HG02763 (cell line): ENCODE measurements around the gene FCGR3A.
"Not testable (repeated sequence)": the region's sequence is repeated elsewhere in the genome, so short reads cannot be mapped to it uniquely, and the experiment has no call there.

ENCODE experiments used
- ATAC-seq: cut with Tn5 transposase; IDR thresholded peaks from one replicate; pipeline ENCODE4 v1.9.1; 2021; ENCODE audit warnings: mild to moderate bottlenecking, moderate library complexity; ENCODE audit not compliant: unreplicated experiment

FCGR3A gene

DNA sequence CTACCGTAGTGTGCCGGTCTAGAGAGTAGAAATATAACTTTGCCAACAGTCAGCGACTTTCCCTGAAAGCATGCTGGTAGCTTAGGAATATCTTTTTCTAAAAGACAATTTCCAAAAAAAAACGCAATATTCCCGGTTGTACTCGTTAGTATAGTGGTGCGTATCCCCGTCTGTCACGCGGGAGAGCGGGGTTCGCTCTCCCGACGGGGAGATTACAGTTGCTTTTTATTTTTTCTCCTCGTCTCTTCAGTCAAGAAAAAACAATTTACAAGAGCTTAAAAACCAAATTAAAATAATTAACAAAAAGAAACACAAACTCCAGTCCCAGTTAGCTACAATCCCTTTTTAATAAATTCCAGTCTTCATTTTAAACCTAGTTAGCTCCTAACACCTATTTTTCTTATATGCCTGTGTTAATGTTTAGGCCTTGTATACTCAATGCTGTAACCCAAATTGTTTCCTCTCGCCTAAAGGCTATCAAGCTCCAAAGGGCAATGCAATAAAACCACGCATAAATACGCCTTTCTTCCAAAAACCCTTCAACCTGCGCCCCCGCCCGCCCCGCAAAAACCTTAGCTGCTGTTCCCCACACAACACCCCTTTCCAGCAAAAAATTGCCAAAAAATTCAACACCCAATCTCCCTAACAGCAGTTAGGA is 17.5 kb downstream of the FCGR3A start:
- ATAC-seq: no peak

DNA sequence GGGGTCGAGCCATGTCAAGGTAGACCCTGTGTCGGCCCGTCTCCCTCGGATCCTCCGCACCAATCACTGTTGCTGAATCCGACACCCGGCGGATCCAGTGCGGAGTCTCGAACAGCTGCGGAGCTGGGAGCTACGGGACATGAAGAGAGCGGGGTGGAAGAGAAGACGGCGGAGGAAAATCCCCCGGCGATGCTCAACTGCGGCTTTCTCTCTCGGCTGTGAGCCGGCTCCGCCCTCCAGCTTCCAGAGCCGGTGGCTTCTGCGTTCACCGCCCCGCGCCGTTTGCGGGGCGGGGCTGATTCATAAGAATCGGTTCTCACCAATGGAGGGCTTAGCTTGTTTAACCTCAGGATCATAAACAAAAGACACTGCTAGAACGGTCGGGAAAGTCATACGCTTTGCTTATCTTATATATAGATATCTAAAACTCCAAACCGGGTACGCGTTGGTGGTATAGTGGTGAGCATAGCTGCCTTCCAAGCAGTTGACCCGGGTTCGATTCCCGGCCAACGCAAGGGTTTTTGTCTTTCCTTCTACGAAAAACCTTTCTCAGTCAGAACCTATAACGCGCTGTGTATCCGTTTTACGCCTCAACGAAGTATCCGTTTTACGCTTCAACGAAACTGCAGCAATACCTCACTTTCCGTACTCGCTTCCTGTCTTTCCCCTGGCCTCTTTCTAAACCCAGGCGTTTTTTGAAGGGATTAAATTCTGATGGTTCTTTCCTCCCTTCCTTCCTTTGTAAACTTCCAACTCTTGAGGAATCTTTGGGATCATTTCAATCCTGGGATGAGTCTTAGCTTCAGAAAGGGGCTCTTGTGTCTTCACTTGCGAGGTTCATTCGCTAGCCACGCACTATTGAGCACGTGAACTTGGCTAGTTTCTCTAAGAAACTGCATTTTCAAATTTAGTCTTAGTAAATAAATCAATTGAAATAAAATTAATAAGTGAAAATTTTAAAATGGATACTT is 18.7 kb downstream of the FCGR3A start:
- ATAC-seq: peak; percentile 65

GRCh38 chr1:161530158-161530557 is 19.5 kb downstream of the FCGR3A start:
- peak; percentile 32 for ATAC-seq

GRCh38 chr1:161529463-161530104 is 20.0 kb downstream of the FCGR3A start:
- not testable (repeated sequence) for ATAC-seq

- ATAC-seq: not testable (repeated sequence)
Observed at GRCh38 chr1:161528550-161528949, 21.1 kb downstream of the FCGR3A start.

DNA sequence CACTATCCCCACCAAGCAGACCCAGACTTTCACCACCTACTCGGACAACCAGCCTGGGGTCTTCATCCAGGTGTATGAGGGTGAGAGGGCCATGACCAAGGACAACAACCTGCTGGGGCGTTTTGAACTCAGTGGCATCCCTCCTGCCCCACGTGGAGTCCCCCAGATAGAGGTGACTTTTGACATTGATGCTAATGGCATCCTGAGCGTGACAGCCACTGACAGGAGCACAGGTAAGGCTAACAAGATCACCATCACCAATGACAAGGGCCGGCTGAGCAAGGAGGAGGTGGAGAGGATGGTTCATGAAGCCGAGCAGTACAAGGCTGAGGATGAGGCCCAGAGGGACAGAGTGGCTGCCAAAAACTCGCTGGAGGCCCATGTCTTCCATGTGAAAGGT is 23.7 kb downstream of the FCGR3A start:
- ATAC-seq: not testable (repeated sequence)

DNA sequence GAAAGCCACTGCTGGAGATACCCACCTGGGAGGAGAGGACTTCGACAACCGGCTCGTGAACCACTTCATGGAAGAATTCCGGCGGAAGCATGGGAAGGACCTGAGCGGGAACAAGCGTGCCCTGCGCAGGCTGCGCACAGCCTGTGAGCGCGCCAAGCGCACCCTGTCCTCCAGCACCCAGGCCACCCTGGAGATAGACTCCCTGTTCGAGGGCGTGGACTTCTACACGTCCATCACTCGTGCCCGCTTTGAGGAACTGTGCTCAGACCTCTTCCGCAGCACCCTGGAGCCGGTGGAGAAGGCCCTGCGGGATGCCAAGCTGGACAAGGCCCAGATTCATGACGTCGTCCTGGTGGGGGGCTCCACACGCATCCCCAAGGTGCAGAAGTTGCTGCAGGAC is 24.3 kb downstream of the FCGR3A start:
- not testable (repeated sequence) for ATAC-seq

DNA sequence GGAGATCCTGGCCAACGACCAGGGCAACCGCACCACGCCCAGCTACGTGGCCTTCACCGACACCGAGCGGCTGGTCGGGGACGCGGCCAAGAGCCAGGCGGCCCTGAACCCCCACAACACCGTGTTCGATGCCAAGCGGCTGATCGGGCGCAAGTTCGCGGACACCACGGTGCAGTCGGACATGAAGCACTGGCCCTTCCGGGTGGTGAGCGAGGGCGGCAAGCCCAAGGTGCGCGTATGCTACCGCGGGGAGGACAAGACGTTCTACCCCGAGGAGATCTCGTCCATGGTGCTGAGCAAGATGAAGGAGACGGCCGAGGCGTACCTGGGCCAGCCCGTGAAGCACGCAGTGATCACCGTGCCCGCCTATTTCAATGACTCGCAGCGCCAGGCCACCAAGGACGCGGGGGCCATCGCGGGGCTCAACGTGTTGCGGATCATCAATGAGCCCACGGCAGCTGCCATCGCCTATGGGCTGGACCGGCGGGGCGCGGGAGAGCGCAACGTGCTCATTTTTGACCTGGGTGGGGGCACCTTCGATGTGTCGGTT is 24.8 kb downstream of the FCGR3A start:
- peak; percentile 10 for ATAC-seq

DNA sequence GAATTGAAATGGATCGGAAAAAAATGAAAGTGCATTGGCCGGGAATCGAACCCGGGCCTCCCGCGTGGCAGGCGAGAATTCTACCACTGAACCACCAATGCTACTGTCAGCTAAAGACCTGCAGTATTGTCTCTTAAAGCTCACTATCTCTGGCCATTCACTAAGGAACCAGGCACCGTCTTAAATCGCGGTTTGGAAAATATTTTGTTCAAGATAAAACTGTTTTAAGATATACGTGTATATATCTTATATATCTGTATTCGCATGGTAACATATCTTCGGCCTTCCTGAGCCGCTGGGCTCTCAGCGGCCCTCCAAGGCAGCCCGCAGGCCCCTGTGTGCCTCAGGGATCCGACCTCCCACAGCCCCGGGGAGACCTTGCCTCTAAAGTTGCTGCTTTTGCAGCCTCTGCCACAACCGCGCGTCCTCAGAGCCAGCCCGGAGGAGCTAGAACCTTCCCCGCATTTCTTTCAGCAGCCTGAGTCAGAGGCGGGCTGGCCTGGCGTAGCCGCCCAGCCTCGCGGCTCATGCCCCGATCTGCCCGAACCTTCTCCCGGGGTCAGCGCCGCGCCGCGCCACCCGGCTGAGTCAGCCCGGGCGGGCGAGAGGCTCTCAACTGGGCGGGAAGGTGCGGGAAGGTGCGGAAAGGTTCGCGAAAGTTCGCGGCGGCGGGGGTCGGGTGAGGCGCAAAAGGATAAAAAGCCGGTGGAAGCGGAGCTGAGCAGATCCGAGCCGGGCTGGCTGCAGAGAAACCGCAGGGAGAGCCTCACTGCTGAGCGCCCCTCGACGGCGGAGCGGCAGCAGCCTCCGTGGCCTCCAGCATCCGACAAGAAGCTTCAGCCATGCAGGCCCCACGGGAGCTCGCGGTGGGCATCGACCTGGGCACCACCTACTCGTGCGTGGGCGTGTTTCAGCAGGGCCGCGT is 25.5 kb downstream of the FCGR3A start, which contains the start of gene HSPA6:
TSS of gene HSPA6 (plus strand) at position 724 of the 925 bp plus-strand sequence. CDS start at position 843, 119 bp downstream.
- peak; percentile 53 for ATAC-seq

DNA sequence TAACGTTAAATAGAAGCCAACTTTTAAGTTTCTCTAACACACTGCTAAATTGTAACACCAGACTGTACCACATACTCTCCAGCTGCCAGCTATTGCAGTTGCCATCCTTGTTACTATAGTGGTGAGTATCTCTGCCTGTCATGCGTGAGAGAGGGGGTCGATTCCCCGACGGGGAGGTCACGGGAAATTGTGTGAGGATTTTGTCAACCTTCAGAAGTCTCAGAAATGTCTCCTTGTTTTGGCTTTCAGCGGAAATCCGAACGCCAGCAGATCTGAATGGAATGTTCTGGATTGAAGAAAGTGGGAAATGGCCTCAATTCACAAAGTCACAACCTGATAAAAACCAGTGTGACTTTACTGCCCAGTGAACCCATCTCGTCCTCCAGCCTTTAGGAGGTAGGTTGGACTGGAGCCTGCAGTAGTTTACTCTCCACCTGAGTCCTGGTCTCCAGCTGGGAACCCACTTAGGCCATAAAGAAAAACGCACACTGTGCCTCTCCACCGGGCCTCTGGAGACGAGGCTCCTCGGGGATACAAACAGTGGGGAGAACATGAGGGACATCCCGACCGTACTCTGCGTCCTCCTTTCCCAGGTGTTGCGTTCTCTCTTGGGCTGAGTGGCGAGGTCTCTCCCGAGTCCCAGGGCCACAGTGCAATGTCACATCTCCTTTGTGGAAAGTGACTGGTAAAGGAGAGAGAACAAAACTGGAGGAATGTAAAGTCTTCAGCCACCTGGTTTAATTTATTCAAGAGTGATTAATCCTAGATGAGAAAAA is 26.4 kb downstream of the FCGR3A start:
- not testable (repeated sequence) for ATAC-seq

GRCh38 chr1:161513953-161514352 is 35.7 kb downstream of the FCGR3A start:
- not testable (repeated sequence) for ATAC-seq

GRCh38 chr1:161513448-161513780 is 36.2 kb downstream of the FCGR3A start:
- not testable (repeated sequence) for ATAC-seq

- not testable (repeated sequence) for ATAC-seq
Observed at GRCh38 chr1:161512636-161513447, 36.8 kb downstream of the FCGR3A start.

DNA sequence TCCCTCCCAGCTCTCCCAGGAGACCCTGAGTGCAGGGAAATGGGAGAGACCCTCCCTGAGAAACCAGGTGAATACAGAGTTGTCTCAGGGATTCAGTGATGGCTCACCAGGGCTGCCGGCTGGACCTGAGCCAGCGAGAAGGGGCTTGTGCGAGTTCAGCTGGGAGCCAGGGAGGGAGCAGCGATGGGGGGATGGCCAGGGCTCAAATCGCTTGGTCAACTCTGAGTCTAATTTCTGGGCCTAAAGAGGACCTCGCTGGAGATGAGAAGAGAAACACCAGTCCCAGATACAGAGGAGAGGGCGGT is 37.9 kb downstream of the FCGR3A start:
- ATAC-seq: no peak

DNA sequence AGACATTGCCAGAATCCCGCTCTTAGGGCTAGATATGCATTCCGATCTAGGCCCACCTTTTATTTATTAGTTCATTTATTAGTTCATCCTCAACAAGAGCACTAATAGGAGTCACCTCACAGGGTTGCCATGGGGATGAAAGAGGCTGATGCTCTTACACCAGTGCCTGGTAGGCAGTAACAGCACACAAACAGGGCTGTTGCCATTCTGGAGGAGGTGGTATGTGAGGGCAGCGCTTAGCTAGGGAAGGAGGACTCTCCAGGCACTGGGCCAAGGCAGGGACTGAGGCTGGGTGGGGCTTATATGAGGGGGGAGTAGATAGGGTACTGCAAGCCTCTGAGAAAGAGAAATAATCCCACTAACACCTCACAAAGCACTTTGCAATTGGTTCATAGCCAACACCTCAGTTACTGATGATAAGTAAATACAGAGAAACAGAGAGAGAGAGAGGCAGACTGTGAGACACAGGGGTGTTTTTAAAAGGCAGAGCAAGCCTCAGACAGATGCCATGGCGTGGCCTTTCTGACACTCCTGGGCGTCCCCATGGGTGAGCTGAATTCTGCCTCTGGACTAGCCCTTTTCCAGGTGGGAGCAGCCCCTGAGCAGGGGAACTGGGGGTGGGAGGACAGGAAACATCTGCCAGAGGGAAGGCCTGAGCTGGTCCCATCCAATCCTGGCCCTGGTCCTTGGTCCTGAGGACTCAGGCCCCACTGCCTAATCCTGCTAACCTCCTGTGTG is 38.4 kb downstream of the FCGR3A start:
- no peak for ATAC-seq

DNA sequence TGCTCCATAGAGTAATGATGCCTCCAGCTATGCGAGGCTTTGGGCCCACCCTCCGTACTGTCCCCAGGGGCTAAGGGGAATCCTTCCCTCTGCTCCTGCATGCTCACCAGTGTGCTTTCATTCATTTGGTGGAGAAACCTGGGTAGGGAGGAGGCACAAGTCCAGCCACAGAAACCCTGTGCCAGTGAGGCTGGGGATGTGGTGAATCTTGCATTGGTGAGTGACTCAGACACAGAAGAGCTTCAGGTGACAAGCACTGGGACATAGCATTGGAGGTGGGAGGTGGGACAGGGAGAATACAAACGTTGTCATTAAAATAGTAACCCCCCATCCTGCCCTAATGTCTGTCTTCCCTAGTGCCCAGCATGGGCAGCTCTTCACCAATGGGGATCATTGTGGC is 39.1 kb downstream of the FCGR3A start:
- ATAC-seq: no peak

GRCh38 chr1:161506336-161507223 is 43.0 kb downstream of the FCGR3A start:
- ATAC-seq: no peak
